Neural progenitor cell (in vitro differentiated cells): Measurements from ENCODE around the gene RPS6KA5.

Experiments
- EZH2 ChIP-seq: fragments of 200-600 bp; sonication (generic); IDR thresholded peaks from 2 replicates; pipeline ENCODE4 v1.6.1; 2017; ENCODE audit warnings: antibody characterized with exemption, mild to moderate bottlenecking, moderate library complexity
- EZH2phosphoT487 ChIP-seq: fragments of 200-600 bp; sonication (generic); IDR thresholded peaks from 2 replicates; pipeline ENCODE4 v1.6.1; 2017; ENCODE audit warnings: antibody characterized with exemption
- TF ChIP-seq, protein P1 (sequence below): fragments of 200-600 bp; sonication (generic); IDR thresholded peaks from 2 replicates; pipeline ENCODE4 v1.5.1; 2017; ENCODE audit warnings: antibody characterized with exemption, mild to moderate bottlenecking

GRCh38 chr14:90874599-90874998, 185.8 kb downstream of the RPS6KA5 start:
- TF ChIP-seq, protein P1, sequence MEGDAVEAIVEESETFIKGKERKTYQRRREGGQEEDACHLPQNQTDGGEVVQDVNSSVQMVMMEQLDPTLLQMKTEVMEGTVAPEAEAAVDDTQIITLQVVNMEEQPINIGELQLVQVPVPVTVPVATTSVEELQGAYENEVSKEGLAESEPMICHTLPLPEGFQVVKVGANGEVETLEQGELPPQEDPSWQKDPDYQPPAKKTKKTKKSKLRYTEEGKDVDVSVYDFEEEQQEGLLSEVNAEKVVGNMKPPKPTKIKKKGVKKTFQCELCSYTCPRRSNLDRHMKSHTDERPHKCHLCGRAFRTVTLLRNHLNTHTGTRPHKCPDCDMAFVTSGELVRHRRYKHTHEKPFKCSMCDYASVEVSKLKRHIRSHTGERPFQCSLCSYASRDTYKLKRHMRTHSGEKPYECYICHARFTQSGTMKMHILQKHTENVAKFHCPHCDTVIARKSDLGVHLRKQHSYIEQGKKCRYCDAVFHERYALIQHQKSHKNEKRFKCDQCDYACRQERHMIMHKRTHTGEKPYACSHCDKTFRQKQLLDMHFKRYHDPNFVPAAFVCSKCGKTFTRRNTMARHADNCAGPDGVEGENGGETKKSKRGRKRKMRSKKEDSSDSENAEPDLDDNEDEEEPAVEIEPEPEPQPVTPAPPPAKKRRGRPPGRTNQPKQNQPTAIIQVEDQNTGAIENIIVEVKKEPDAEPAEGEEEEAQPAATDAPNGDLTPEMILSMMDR, result no peak
- TF ChIP-seq EZH2 (no peak), EZH2phosphoT487 (no peak)
